NCI-H226 (cell line): ENCODE data around the gene NPC1L1.

Experiments used
- DNase-seq: peaks from one replicate; pipeline ENCODE4 v3.0.0-alpha.2; 2015

NPC1L1 gene

DNA sequence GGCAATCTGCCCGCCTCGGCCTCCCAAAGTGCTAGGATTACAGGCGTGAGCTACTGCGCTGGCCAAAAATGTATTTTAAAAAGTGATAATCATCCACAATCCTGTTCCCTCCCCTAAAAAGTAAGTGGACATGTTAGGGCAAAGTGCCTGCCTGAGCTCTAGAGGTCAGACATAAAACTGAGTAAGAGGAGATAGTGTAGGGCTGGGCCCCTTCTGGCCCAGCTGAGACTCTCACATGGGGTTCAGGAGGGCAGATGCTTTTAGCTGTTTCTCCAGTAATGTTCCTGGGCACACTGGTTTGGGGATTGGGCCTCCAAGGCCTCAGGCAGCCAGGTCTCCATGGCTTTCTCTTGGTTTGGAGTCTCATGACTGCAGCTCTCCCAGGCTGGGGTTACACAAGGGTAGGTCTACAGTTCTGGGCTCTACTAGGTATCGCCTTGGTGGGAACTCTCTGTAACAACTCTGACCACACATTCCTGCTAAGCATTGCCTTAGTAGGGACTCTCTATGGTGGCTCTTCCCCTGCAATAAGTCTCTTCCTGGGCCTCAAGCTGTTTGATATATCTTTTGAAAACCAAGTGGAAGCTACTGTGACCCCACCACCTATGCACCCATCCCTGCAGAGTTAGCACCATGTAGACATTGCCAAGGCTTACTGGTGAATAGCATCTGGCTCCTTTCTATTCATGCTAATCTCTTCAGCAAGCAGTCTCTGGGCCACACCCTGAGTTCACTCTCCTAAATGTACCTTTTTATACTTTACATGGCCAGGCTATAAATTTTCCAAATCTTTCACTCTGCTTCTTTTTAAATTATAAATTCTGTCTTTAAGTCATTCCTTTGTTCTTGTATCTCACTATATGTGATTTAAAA, 43.7 kb downstream of the NPC1L1 start:
- no peak for DNase-seq

DNA sequence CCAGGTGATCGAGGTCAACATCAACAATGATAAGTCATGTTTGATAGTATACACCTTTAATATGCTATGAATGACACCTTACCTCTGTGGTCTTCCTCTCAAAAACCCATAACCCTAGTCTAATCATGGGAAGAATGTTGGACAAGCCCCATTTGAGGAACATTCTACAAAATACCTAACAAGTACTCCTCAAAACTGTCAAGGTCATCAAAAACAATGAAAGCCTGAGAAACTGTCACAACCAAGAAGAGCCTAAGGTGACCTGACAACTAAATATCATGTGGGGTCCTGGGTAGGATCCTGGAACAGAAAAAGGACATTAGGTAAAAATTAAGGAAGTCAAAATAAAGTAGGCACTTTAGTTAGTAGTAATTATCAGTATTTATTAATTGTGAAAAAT, 44.7 kb downstream of the NPC1L1 start:
- no peak for DNase-seq

DNA sequence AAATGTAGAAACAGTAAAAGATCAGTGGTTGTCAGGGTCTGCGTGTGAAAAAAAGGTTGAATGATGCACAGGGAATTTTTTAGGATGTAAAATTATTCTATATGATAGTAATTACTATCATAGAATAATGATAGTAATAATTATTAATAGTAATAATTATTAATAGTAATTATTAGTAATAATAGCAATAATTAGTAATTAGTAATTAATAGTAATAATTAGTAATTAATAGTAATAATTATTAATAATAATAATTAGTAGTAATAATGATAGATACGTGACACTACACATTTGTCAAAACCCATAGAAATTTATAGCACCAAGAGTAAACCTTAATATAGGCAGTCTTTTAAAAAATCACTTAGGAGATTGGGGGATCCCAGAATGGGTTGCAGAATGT, 46.2 kb downstream of the NPC1L1 start:
- DNase-seq, result no peak

DNA sequence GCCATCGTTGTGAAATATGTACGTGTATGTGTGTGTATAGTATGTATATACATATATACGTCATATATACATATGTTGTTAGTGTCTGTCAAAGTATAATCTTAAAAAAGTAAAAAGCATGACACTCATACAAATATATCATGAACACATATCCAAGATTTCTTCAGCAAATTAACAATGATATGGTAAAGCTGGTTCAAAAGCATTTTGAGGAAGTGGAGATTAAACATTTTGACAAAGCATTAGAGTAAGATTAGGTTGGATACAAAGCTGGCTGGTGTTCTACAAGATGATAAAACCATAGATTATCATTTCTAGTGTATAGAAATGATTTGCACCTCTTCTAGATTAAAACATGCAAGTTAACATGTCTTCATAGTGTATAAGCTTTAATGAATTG, 49.9 kb downstream of the NPC1L1 start:
- no peak for DNase-seq

DNA sequence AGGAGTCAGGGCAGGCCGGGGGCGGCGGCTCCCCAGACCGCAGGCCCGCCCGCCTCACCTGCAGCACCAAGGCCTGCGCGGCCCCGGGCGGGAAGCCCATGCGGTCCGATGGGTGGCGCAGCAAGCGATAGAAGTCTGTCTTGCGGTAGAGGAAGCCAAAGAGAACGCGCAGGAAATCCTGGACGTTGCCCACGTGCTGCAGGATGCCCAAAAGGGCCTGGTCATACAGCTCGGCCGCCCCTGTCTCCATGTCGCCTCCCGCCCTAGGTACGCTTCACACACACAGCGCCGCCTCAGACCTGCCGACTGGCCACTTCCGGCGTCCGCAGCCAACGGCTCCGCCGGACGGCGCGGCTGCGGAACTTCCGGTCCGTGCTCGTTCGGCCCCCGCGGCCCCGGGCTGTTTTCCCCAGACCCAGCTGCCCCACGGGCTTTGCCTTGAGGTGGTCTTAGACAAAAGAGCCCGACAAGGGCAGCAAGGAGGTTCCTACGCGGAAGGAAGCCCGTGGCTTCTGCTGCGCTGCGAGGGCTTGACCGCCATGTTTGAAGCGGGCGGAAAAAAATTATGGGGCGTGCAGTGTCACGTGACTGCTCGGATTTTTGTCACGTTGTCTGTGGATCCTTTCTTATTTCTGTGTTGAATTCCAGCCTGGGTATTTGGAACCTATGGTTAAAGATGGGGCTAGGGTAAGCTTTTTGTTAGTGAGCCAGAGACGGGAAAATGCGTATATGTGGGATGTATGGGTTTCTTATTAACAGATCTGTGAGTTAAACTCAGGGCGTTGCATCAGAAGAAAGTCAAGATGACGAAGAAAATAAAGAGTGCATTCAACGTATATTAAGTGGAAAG, 50.6 kb downstream of the NPC1L1 start, which contains the start of gene NUDCD3:
Gene NUDCD3 (minus strand): TSS at position 308 of the 850 bp plus-strand sequence. CDS start 58 bp downstream, at position 250.
- peak; percentile 91 for DNase-seq

DNA sequence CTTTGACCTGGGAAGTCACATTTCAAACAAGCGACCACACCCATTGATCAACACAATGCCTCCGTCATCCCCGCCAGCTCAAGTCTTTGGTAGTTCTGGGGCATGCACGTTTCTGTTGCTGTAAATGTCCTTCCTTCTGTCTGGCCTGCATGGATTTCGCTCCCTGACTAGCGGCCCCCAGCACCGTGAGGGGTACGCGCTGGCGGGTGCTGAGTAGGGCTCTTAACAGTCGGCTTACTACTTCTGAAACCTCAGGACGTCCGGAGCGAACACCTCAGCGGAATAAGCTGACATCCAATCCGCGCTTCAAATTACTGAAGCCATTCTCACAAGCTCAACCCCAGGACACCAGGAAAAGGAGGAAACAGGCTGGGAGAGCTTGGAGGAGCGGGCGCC, 51.2 kb downstream of the NPC1L1 start:
- DNase-seq, result no peak

DNA sequence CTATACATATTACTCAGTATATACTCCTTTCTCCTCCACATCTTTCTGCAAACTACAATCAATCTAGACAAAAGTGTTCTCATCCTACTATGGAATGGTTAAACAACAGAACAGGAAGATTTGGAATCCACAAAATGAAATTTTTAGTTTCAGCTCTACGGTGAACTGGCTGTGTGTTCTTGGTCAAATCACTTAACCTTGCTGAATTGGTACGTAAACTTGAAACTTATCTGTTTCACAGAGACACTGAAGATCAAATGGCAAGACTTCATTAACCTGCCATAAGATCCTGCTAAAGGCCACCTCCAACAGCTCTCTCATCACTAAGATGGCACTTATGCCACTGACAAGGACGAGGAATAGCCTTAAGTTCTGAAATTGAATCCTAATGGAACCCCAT, 52.2 kb downstream of the NPC1L1 start:
- DNase-seq, result no peak

DNA sequence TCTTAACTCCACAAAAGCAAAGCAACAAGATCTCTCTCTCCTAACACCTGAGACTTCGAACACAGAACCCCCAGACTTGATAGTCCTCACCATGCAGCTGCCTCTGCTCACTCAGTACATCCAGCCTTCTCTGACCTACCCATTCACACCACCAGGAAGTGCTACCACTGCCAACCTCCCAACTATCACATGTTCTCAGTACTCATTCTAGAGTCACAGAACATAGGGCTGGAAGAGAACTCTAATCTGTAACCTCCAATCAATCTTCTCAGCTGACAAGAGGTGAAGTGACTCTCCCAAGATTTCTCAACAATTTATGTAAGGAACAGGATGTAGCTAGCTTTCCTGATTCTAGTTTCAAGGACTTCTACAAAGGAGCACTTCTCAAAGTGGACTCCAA, 54.4 kb downstream of the NPC1L1 start:
- peak; percentile 88 for DNase-seq

DNA sequence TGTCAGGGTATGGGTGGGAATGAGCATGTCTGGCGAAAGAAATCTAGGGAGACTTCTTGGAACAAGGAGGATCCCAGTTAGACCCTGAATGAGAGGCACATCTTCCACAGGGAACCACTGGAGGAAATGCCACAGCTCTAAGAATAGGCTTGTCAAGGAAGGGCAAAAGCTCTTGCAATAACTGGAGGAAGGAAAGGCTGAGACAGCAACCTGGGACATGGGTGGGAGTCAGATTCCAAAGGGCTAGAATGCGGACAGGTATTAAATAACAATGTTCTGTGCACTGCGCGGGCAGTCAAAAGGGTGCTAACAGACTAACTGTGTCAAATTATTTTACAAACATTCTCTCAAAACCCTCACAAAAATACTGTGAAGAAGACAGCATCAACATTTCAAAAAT, 55.1 kb downstream of the NPC1L1 start:
- DNase-seq, result no peak

DNA sequence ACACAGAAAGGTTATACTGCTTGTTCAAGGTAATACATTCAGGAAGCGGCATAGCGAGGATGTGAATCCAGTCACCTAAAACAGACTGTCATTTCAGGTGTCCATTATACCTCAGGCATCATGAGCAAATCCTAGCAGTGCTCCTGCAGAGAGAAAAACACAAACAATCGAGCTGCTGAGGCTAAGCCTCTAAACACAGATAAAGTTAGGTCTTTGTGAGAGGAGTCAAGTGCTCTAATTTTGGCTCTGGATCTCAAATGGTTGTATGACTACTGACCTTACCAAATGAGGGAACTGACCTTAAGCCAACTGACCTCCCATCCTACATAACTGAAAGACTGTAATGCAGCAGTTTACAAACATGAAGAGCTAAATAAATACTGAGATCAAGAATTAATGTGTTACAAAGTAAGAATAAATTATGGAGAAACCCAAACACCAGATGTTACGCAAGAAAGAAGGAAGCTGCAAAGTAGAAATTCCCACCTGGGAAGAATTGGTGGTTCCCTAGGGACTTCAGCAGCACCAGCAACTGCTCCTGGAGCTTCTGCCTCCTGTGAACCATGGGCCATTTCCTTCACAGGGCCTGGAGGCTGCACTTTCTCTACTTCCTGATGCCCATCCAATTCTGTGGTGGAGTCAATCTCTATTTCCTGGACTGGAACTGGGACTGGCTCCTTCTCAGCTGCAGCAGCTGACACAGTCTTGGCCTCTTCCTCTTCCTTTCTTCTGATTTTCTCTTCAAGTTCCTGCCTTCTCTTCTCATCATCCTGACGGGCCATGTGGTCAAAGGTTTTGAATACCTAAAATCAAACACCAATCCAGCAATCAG, 56.4 kb downstream of the NPC1L1 start:
- DNase-seq, result no peak

DNA sequence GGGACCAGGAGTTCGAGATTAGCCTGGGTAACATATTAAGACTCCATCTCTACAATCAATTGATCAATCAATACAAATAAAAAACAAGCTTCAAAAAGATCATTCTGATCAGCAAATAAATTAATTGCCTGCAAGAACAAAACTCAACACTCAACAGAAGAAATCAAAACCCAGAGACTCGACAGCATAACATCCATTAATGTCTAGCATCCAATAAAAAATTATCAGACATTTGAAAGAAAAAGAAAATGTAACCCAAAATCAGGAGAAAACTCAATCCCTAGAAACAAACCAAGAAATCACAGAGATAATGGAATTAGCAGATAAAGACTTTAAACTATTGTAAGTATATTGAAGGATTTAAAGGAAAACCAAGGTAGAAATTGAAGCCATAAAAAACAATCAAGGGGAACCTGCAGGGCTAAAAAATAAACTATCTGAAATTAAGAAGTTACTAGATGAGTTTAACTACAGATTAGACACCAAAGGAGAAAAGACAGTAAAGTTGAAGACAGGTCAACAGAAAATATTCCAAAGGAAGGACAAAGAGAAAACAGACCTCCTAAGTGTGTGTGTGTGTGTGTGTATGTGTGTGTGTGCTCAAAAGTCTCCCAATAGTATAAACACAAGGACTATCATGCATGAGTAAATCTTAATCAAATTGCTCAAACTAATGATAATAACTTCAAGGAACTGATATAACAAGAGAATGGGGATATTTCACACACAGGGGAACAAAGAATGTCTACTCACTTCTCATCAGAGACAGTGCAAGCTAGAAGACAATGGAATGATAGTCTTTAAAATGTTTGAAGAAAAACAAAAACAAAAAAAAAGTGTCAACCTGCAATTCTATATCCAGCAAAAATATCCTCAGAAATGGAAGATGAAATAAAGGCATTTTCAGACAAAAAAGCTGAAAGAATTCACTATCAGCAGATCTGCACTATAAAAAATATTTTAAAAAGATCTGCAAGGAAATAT, 58.3 kb downstream of the NPC1L1 start:
- no peak for DNase-seq

DNA sequence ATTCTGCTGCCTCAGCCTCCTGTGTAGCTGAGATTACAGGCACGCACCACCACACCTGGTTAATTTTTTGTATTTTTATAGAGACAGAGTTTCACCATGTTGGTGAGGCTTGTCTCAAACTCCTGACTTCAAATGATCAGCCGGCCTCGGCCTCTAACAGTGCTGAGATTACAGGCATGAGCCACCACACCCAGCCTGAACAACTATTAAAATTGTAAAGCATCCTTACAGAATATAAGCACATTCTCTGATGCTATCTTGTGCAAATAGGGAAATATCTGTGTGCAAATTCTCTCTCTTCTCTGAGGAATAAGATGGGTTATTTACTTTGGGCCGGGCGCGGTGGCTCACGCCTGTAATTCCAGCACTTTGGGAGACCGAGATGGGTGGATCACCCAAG, 63.2 kb downstream of the NPC1L1 start:
- no peak for DNase-seq

DNA sequence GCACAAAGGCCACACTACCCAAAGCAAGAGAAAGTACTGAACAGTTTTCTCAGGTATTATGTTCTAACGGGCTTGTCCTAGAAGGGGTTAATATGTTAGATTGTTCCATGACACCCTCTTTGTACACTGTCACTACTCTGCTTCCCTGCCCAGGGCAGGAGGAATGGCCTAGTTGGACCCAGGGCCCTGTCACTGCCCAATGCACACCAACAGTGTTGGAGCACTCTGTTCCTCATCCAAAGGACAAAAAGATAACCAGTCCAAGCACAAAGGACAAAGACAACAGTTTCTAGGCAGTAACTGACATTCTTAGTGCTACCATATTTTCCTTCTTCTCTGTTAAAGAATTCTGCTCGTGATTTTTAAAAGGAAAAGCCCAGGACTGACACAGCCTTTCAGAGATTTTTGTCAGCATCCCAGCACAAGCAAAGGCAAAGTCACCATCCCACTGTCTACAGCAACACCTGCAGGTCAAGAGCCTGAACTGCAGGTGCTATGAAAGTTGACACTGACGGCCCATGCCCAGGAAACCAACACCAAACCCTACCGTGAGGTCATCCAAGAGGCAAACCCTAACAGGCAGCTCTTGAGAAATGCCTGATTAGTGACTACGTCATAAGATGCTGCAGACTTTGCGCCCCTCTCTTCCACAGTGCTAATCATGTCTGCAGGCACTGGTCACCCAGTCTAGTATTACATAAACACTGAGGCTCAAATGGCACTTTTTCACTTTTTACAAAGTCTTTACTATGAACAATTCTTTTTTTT, 63.9 kb downstream of the NPC1L1 start:
- DNase-seq, result peak; percentile 90

DNA sequence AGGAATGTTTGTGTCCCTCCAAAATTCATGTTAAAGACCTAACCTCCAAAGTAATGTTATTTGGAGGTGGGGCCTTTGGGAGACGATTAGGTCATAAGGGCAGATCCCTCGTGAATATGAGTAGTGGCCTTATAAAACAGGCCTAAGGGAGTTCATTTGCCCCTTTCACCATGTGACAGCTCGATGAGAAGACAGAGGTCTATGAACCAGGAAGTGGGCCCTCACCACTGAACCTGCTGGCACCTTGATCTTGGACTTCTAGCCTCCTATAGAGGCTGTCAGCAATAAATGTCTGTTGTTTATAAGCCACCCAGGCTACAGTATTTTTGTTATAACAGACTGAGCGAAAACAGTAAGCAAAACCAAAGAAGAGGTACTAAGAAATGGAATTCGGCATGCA, 64.8 kb downstream of the NPC1L1 start:
- DNase-seq, result no peak

DNA sequence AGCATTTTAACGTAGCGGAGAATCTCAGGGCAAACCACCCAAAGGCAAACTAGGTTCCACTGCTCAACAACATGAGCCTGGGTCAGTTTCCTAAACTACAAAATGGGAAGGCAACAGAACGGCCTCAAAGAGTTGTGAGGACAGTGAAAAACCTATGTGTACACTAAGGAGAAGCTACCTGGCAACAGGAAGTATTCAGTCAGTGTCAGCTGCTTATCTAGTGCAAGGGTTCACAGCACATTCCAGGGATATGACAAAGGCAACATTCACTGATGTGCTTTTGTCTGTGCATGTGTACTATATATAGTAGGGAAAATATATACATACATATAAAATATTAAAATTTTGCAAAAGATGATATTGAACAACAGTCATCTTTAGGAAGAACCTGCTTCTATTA, 67.8 kb downstream of the NPC1L1 start:
- DNase-seq, result peak; percentile 86

DNA sequence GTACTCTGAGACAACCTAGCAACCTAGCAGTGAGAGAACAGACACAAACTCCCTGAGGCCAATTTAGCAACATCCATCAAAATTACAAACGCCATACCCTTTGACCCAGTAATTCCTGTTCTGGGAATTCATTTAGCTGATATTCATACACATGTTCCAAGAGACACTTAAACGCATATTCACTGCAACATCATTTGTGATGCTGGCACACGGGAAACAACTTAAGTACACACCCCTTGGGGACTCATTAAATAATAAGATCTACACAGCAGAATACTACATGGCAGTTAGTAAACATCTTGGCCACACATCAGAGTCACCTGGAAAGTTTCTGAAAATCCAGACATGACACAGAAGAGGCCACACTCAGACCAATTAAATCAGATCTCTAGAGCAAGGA, 68.3 kb downstream of the NPC1L1 start:
- peak; percentile 26 for DNase-seq

DNA sequence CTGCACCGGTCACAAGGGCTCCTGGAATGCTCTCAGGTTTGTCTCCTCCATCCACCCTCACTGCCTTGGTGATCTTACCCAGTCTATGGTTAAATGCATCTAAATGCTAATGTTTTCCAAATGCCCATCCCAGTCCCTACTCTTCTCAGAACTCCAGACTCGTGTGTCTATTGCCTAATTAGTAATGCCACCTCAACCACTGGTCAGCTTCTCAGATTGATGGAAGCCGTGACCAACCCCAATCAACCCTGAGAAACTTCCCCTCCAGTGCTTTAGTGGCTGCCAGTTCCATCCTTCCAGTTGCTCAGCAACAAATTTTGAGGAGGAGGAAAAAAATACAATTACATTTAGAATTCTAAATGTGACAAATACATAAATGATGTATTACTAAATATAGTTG, 69.3 kb downstream of the NPC1L1 start:
- no peak for DNase-seq

DNA sequence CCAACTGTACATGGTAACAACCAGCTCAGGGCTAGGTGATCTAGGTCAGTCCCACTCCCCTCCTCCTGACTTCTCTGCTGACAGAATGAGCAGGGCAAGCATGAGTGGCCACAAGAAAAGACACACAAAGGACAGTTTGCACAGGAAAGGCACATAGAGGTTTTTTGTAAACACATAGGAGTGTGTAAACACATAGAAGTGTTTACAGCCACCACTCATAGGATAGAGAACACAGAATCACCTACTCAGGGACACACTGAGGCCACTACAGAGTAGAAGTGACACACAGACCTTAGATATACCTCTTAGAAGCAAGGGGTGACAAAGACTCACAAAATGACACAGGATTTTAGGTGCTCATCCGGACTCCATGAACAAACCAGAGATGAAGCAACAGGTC, 69.7 kb downstream of the NPC1L1 start:
- DNase-seq, result no peak

DNA sequence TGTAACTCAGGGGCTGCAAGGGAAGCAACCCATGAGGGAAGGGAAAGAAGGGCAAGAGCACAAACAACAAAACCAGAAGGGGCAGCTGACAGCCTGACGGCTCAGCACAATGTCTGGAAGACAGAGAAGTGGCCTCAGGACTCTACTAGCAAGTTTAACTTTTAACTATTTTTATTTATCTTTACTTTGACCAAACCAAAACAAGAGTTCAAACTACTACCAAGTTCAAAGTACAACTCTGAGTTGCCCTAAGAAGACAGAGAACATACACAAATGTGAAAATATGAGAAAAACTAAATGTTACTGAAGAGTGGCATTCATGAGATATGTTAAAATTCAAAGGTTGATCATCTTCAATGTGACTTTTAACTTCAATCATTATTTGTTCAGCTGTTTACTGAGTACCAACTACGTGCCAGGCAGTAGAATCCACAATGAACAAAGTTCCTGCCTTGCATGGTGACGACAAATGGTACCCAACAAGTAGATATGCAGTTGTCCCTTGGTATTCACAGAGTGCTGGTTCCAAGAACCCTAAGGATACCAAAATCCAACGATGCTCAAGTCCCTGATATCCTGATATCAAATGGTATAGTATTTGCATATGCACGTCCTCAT, 70.4 kb downstream of the NPC1L1 start:
- no peak for DNase-seq

DNA sequence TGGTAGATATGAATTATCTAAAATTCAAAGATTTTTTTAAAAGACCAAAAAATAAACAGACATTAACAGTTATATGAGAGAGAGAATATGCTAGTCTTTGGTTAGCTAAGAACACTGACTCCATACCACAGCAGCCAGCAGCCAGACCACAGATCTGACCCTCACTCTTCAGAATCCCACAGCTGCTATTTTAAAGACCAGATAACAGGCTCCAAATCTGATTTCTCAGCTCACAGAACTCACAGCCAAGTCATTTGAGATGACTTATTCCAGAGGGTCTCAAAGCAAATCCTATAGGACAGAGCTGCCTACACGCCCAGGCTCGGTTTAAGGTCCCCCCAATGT, 71.0 kb downstream of the NPC1L1 start:
- no peak for DNase-seq
